ENCODE measurements around the gene FDX1.
"Not testable (repeated sequence)": the region's sequence is repeated elsewhere in the genome, so short reads cannot be mapped to it uniquely, and the experiment has no call there.

Gene FDX1, protein sequence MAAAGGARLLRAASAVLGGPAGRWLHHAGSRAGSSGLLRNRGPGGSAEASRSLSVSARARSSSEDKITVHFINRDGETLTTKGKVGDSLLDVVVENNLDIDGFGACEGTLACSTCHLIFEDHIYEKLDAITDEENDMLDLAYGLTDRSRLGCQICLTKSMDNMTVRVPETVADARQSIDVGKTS

DNA sequence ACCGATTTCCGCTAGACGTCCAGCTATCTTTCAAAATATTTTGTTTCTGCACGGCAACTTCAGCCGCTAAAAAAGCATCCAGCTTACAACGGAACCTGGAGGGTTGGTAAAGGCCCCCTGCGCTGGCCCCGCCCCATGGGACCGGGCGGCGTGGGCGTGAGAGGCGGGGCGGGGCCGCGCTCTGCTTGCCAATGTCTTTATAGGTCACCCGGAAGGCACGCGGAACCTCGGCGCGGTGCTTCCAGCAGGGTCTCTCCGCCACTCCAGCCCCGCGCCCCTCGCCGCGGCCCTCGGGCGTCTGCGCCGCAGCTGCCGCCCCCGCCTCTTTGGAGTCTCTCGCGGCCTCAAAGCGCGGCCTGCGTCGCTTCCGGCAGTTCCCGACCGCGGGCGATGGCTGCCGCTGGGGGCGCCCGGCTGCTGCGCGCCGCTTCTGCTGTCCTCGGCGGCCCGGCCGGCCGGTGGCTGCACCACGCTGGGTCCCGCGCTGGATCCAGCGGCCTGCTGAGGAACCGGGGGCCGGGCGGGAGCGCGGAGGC lies at the start of gene FDX1:
Gene FDX1 (plus strand): TSS at position 218 of the 536 bp plus-strand sequence. CDS start 173 bp downstream, at position 391.
- in situ Hi-C loops (cut with MboI; ENCODE audit: low sequenced_read_pairs) = no loop called here

DNA sequence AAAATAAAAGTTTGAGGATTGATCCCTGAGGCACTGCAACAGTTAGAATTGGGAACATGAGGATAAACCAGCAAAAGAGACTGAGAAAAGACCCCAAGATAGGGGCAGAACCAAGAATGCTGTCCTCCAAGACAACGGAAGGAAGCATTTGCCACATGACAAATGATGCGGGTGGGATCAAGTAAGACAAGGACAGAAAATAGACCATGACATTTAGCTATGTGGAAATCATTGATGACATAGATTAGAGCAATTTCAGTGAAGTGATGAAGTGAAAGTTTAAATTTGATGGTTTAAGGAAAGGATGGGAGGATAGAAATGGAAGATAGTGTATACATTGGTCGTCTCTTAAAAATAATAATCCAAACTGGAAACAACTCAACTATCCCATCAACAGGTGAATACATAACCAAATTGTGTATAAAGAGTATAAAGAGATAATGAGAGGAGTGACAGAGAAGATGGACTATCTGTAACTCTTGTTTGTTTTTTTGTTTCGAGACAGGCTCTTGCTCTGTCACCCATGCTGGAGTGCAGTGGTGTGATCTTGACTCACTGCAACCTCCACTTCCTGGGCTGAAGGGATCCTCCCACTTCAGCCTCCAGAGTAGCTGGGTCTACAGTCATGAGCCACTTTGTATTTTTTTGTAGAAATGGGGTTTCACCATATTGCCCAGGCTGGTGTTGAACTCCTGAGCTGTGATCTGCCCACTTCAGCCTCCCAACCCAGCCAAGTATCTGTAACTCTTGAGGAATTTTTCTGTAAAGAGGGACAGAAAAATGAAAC lies 48.7 kb upstream of the FDX1 start:
- in situ Hi-C loops (cut with MboI; ENCODE audit: low sequenced_read_pairs) = no loop called here

DNA sequence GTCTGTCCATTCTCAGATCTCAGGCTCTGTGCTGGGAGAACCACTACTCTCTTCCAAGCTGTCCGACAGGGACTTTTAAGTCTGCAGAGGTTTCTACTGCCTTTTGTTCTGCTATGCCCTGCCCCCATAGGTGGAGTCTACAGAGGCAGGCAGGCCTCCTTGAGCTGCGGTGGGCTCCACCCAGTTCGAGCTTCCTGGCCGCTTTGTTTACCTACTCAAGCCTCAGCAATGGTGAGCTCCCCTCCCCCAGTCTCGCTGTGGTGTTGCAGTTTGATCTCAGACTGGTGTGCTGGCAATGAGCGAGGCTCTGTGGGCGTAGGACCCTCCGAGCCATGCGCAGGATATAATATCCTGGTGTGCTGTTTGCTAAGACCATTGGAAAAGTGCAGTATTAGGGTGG lies 41.5 kb upstream of the FDX1 start:
- in situ Hi-C loops (cut with MboI; ENCODE audit: low sequenced_read_pairs) = not testable (repeated sequence)

DNA sequence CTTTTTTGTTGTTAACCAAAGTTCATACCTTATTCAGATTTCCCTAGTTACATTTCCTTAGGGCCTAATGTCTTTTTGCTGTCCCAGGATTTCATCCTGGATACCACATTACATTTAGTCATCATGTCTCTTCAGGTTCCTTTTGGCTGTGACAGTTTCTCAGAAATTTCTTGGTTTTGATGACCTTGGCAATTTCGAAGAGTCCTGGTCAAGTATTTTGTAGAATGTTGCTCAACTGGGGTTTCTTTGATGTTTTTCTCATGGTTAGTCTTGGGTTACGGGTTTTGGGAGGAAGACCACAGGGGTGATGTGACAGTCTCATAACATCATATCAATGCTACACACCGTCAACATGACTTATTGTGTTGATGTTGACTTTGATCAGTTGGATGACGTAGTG lies 39.8 kb upstream of the FDX1 start:
- in situ Hi-C loops (cut with MboI; ENCODE audit: low sequenced_read_pairs) = no loop called here

DNA sequence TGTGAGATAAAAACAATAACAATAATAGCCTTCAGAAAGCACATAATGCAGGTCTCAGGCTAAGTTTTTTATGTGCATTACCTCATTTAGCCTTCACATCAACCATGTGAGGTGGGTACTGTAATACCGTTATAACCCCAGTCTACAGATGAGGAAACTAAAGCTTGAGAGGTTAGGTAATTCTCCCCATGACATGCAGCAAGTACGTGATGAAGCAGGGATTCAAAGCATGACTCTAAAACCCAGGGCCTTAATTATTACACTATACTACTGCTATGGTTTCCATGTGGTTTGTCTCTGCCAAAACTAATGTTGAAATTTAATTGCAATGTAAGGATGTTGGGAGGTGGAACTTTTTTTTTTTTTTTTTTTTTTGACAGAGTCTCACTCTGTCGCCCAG lies 37.7 kb upstream of the FDX1 start:
- in situ Hi-C loops (cut with MboI; ENCODE audit: low sequenced_read_pairs) = no loop called here

DNA sequence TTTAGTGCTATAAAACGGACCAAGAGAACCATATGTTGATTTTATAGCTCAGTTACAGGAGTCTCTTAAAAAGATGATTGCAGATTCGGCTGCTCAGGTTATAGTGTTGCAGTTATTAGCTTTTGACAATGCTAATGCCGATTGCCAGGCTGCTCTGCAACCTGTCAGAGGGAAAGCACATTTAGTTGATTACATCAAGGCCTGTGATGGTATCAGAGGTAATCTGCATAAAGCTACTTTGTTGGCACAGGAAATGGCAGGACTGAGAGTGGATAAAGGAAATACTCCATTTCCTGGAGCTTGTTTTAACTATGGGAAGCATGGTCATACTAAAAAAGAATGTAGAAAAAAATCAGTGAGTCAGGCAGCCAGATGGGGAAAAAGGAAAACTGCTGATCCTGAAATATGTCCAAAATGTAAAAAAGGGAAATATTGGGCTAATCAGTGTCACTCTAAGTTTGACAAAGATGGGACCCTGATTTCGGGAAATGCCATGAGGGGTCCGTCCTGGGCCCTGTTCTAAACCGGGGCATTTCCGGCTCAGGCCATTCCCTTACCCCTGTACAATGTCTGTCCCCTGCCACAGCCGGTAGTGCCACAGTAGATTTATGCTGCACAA lies 32.0 kb upstream of the FDX1 start:
- in situ Hi-C loops (cut with MboI; ENCODE audit: low sequenced_read_pairs) = not testable (repeated sequence)

DNA sequence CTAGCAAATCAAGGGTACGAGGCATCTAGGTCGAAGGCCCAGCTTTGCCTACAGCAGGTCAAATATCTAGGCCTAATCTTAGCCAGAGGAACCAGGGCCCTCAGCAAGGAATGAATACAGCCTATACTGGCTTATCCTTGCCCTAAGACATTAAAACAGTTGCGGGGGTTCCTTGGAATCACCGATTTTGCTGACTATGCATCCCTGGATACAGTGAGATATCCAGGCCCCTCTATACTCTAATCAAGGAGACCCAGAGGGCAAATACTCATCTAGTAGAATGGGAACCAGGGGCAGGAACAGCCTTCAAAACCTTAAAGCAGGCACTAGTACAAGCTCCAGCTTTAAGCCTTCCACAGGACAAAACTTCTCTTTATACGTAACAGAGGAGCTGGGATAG lies 26.2 kb upstream of the FDX1 start:
- in situ Hi-C loops (cut with MboI; ENCODE audit: low sequenced_read_pairs) = not testable (repeated sequence)

DNA sequence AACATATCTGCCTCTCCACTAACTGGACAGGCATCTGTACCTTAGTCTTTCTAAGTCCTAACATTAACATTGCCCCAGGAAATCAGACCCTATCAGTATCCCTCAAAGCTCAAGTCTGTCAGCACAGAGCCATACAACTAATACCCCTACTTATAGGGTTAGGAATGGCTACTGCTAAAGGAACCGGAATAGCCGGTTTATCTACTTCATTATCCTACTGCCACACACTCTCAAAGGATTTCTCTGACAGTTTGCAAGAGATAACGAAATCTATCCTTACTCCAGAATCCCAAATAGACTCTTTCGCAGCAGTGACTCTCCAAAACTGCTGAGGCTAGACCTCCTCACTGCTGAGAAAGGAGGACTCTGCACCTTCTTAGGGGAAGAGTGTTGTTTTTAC lies 24.1 kb upstream of the FDX1 start:
- in situ Hi-C loops (cut with MboI; ENCODE audit: low sequenced_read_pairs) = not testable (repeated sequence)

DNA sequence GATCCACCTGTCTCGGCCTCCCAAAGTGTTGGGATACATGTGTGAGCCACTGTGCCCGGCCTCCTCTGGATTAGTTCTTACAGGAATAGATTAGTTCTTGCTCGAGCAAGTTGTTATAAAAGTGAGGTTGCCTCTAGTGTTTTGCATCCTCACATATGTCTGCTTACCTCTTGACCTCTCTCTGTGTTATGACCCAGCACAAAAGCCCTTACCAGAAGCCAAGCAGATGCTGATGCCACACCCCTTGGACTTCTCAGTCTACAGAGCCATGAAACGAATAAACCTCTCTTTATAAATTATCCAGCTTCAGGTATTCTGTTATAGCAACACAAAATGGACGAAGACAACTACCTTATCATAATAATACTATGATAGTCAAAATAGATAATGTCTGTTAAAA lies 22.4 kb upstream of the FDX1 start:
- in situ Hi-C loops (cut with MboI; ENCODE audit: low sequenced_read_pairs) = no loop called here

DNA sequence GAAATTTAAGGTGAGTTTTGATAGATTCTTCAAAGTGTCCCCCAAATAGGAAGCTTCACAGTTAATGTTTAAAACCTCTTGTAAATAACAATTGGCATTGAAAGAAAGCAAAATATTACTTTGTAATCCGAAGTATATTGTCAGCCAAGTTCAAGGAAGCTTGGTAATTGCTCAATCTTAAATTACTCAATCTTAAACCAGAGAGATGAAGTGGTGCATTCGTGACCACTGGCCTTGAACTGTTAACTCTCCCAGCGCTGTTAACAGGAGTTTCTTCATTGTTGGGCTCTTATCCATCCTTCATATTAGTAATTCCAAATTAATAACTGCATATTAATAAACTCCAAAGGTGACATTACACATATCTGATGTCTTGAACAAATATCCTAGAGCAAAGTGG lies 20.6 kb upstream of the FDX1 start:
- in situ Hi-C loops (cut with MboI; ENCODE audit: low sequenced_read_pairs) = no loop called here

DNA sequence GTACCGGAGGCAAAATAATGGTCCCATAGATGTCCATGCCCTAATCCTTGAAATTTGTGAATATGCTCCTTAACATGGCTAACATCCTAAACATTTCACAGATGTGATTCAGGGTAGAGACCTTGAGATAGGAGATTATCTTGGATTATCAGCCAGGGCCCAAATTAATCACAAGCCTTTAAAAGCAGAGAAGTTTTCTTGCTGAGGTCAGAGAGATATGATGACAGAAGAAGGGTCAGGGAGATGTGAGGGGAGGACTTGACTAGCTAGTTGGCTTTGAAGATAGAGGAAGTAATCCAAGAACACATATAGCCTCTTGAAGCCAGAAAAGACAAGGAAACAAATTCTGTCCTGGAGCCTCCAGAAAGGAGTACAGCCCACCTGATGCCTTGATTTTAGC lies 19.1 kb upstream of the FDX1 start:
- in situ Hi-C loops (cut with MboI; ENCODE audit: low sequenced_read_pairs) = no loop called here

DNA sequence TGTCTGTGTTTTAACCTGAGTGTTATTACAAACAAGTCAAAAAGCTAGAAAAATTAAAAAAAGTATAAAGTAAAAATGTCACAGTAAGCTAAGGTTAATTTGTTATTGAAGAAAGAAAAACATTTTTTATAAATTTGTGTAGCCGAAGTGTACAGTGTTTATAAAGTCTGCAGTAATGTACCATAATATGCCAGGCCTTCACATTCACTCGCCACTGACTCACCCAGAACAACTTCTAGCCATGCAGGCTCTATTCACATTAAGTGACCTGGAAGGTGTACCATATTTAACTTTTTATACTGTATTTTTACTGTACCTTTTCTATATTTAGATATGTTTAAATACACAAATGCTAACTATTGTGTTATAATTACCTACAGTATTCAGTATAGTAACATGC lies 14.7 kb upstream of the FDX1 start:
- in situ Hi-C loops (cut with MboI; ENCODE audit: low sequenced_read_pairs) = no loop called here

DNA sequence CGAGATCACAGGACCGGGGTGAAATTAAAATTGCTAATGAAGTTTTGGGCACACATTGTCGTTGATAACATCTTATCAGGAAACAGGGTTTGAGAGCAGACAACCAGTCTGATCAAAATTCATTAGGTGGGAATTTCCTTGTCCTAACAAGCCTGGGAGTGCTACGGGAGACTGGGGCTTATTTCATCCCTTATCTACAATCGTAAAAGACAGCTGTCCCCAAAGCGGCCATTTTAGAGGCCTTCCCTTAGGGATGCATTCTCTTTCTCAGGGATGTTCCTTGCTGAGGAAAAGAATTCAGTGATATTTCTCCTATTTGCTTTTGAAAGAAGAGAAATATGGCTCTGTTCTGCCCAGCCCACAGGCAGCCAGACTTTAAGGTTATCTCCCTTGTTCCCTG lies 8.1 kb upstream of the FDX1 start:
- in situ Hi-C loops (cut with MboI; ENCODE audit: low sequenced_read_pairs) = not testable (repeated sequence)

DNA sequence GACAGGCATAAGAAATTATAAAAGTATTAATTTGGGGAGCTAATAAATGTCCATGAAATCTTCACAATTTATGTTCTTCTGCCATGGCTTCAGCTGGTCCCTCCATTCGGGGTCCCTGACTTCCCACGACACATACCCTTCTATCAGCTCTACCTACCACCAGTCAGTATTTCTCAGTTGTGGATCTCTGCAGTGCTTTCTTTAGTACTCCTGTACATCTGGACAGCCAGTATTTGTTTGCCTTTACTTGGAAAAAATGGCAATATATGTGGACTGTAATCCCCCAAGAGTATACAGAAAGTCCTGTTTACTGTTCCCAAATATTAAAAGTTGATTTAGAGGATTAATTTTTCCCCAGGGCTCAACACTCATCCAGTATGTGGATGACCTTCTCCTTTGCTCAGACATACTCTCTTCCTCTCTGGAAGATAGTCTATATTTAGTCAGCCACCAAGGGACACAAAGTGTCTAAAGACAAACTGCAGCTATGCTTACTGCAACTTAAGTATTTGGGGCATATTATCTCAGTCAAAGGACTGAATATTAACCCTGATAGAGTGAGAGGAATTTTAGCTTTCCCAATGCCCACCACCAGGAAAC lies 7.3 kb upstream of the FDX1 start:
- in situ Hi-C loops (cut with MboI; ENCODE audit: low sequenced_read_pairs) = no loop called here

DNA sequence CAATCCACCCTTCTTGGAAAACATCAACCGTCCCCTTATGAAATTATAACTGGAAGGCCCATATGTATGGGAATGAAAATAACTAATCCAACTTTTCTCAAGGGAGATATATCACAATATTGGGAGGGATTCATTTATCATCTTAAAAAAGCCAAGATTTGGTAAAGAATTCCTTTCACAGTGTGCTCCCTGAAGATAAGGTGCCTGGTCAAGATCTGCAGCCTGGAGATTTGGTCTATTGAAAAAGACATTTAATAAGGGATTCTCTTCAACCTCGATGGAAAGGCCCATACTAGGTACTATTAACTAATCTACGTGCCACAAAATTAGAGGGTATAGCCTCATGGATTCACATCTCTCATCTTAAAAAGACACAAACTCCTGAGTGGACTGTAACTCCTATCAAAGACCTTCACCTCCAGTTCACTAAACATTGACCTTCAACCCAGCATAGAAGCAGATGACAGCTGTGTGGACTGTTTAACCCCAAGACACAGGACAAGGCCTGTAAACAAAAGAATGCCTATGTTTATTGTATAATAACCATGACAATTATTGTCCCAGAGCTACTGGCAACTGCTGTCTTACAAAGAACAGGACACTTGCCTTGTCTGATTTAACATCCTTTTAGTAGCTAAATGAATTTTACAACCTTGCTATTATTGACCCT lies 4.8 kb upstream of the FDX1 start:
- in situ Hi-C loops (cut with MboI; ENCODE audit: low sequenced_read_pairs) = no loop called here

DNA sequence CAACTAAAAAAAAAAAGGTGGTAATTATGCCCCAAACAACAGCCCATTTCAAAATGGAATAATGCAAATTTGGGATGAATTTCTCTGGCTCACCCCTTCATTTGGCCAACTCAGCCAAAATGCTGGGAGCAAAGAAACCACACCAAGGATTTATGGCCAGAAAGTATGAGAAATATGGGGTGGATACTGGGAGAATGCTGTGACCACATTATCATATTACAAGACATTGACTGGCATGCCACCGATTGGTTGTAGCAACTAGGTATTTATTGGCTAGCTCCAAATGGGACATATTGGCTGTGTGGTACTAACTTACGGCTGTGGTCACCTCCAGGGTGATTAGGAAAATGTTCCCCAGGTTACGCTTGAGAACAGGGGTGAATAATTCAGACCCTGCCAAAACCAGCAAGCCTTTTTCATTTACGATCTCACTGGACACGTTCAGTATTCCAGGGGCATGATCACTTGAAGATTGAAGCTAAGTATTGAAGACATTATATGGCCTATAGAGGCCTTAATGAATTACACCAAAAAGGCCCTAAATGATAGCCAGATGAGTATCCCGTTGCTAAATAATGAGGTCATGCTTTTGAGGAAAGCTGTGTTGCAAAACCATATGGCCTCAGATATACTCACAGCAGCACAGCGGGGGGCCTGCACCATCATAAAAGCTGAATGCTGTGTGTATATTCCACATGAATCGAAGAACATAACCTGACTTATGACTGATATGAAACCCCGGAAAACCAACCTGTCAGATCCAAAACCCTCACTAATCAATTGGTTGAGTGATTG lies 3.8 kb upstream of the FDX1 start:
- in situ Hi-C loops (cut with MboI; ENCODE audit: low sequenced_read_pairs) = no loop called here

DNA sequence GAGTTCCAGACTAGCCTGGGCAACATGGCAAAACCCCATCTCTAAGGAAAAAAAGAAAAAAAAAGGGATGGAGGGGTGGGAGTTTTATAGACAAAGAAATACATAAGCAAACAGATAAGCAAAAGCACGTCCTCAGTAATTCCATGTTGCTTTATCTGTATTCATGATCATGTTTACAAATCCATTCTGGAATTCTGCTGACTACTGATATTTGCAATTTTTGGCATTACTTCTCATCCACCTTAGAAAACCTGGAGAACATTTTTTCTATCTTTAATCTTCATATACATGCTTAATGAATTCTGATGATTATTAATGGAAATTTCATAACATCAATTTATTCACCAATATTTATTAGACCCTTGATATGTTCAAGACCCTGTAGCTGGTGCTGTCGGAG lies 1.7 kb upstream of the FDX1 start:
- in situ Hi-C loops (cut with MboI; ENCODE audit: low sequenced_read_pairs) = no loop called here

DNA sequence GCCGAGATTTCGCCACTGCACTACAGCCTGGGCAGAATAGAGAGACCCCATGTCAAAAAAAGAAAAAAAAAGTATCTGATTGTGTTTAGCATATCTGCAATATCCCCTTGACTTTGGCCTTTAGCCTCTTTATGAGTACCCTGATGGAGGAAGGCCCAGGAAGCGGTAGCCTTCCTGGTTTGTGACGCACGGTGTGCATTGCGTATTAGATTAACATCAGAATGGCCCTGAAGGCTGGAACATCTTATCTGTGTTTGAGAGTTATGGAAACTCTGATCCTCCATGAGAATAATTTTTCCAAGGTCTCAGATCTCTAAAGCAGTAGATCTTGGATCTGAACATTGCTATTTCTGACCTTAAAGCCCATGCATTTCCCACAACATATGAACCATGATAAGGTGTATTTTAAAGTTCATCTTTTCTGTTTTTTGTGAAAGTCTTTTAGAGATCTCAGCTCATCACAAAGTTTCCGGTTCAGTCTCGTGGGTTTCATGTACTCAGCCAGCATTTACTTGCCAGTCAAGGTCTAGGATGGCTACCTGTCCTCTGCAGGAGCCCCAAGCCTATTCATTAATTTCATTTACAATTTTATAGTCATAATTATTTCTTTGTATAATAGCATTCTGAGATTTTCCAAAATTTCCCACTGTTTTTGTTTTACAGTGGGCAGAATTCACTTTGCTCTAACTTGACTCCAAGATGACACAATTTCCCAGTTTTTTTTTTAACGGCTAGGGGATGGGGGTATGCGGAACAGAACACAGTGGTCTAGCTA lies 605 bp upstream of the FDX1 start:
- in situ Hi-C loops (cut with MboI; ENCODE audit: low sequenced_read_pairs) = no loop called here

DNA sequence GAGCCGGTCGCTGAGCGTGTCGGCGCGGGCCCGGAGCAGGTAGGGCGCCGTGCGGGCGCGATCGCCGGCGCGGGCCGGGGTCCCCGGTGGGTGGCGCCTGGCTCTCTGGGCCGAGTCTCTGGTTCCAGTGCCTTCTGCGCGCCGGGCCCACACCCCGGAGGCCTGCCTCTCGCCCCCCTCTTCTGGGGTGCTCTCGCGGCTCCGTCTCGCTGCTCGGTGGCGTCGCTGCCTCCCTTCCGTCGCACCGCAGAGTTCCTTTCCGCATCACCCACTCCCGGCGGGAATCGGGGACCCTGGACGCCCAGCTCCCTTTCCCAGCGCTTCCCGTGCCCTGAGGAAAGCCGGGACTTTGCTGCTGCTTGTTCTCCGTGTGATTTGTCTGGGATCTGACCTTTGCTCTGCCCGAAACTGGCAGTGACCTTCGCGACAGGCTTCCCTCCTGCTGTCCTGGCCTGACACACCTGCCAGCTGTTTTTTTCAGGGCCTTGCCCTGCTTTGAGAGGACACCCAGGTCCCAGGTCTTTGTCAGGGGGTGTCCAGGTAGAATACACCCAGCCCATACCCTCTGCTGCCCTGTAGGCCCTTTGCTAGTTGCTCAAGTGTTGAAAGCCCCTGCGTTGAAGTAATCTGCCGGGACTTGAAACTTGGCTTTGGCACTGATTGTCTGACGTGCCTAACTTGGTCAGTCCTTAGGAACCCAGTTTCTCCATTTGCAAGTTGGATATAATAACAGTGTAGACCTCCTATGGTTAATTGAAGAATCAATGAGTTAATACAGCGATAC lies 711 bp downstream of the FDX1 start:
- in situ Hi-C loops (cut with MboI; ENCODE audit: low sequenced_read_pairs) = no loop called here
